Measurements from ENCODE around the gene POLA1.

Gene POLA1

GRCh38 chrX:25012793-25013631 is 319.3 kb downstream of the POLA1 start:
- no peak for FAIRE-seq

- FAIRE-seq, result no peak
Observed at GRCh38 chrX:25013632-25014365, 320.1 kb downstream of the POLA1 start.

- no peak for FAIRE-seq
Observed at GRCh38 chrX:25014366-25014838, 320.7 kb downstream of the POLA1 start.

- FAIRE-seq, result no peak
Observed at GRCh38 chrX:25015486-25016360, 322.0 kb downstream of the POLA1 start, which contains the start of gene ARX. Gene ARX, minus strand, starts transcription at chrX:25015965. Its CDS starts 228 bp downstream, at chrX:25015737.

- no peak for FAIRE-seq
Observed at GRCh38 chrX:25016361-25016671, 322.6 kb downstream of the POLA1 start.

- no peak for FAIRE-seq
Observed at GRCh38 chrX:25016938-25017598, 323.4 kb downstream of the POLA1 start.

- no peak for FAIRE-seq
Observed at GRCh38 chrX:25017667-25018247, 324.0 kb downstream of the POLA1 start.

- no peak for FAIRE-seq
Observed at GRCh38 chrX:25018682-25019081, 325.0 kb downstream of the POLA1 start.

- FAIRE-seq, result no peak
Observed at GRCh38 chrX:25019707-25020390, 326.1 kb downstream of the POLA1 start.

- FAIRE-seq, result no peak
Observed at GRCh38 chrX:25020391-25020904, 326.7 kb downstream of the POLA1 start.

- no peak for FAIRE-seq
Observed at GRCh38 chrX:25020905-25021449, 327.3 kb downstream of the POLA1 start.

GRCh38 chrX:25022499-25023325 is 329.0 kb downstream of the POLA1 start:
- no peak for FAIRE-seq

- FAIRE-seq, result no peak
Observed at GRCh38 chrX:25023908-25024307, 330.2 kb downstream of the POLA1 start.

GRCh38 chrX:25025615-25026014 is 331.9 kb downstream of the POLA1 start:
- FAIRE-seq, result no peak

- FAIRE-seq, result no peak
Observed at GRCh38 chrX:25026576-25026975, 332.9 kb downstream of the POLA1 start.

- no peak for FAIRE-seq
Observed at GRCh38 chrX:25028726-25029125, 335.0 kb downstream of the POLA1 start.

- no peak for FAIRE-seq
Observed at GRCh38 chrX:25029288-25029825, 335.6 kb downstream of the POLA1 start.

GRCh38 chrX:25034889-25035288 is 341.2 kb downstream of the POLA1 start:
- FAIRE-seq, result no peak

GRCh38 chrX:25039036-25039435 is 345.3 kb downstream of the POLA1 start:
- FAIRE-seq, result no peak

- FAIRE-seq, result no peak
Observed at GRCh38 chrX:25043192-25043591, 349.5 kb downstream of the POLA1 start.

All from endometrium (tissue), 2 donors.